CD4-positive, CD25-positive, alpha-beta regulatory T cell (primary cell): ENCODE measurements around the gene GH2. TPM values are rescaled to one million over a fixed set of nuclear protein-coding genes. Genes with fewer than 3 reads are reported as not detected.
A peak's percentile ranks its signal among the peaks of the same experiment; 100 is the strongest.
"Not testable (repeated sequence)": the region's sequence is repeated elsewhere in the genome, so short reads cannot be mapped to it uniquely, and the experiment has no call there.

Experiments
- ATAC-seq, 2 donors: fragments of 150-1000 bp; cut with Tn5 transposase; one replicate each; pipeline ENCODE4 v1.10.0; 2021; ENCODE audit warnings: low read depth in 2 of 2, moderate number of reproducible peaks in 2 of 2, moderate library complexity in 1 of 2
- DNase-seq, 3 donors: peaks; one replicate each; pipeline versions ENCODE4 v3.0.0 to v3.0.0-alpha.2; 2012 to 2022; ENCODE audit warnings: mixed read lengths in 1 of 3
- H3K27ac ChIP-seq: one replicate; pipeline ENCODE4 v1.7.0; 2013; ENCODE audit warnings: mild to moderate bottlenecking, low read length; ENCODE audit not compliant: insufficient read depth, poor library complexity, severe bottlenecking
- H3K27me3 ChIP-seq: one replicate; pipeline ENCODE4 v1.7.0; 2013; ENCODE audit warnings: low read length; ENCODE audit not compliant: control insufficient read depth, insufficient read depth
- H3K36me3 ChIP-seq: one replicate; pipeline ENCODE4 v1.7.0; 2013; ENCODE audit warnings: mild to moderate bottlenecking, low read length, moderate library complexity; ENCODE audit not compliant: control insufficient read depth, insufficient read depth
- H3K4me1 ChIP-seq: 2 replicates; pipeline ENCODE4 v1.7.0; 2013; ENCODE audit warnings: mild to moderate bottlenecking, low read length; ENCODE audit not compliant: insufficient read depth, control insufficient read depth, poor library complexity, severe bottlenecking
- H3K4me3 ChIP-seq: one replicate; pipeline ENCODE4 v1.7.0; 2013; ENCODE audit warnings: low read depth, mild to moderate bottlenecking, low read length, moderate library complexity
- H3K9me3 ChIP-seq, 2 experiments: 1 replicate in 1 of 2; 2 replicates in 1 of 2; pipeline ENCODE4 v1.7.0; 2013; ENCODE audit warnings: low read length in 2 of 2, mild to moderate bottlenecking in 1 of 2, moderate library complexity in 1 of 2; ENCODE audit not compliant: control insufficient read depth in 2 of 2
- H3K27ac Mint-ChIP-seq, 3 donors: one replicate each; pipeline ENCODE4 v1.8.0; 2020 to 2022; ENCODE audit warnings: mild to moderate bottlenecking in 3 of 3, mixed read lengths in 3 of 3, moderate library complexity in 2 of 3
- H3K27me3 Mint-ChIP-seq: one replicate; pipeline ENCODE4 v1.8.0; 2022; ENCODE audit warnings: mild to moderate bottlenecking, mixed read lengths
- H3K36me3 Mint-ChIP-seq: one replicate; pipeline ENCODE4 v1.8.0; 2020; ENCODE audit warnings: mixed read lengths
- H3K4me1 Mint-ChIP-seq, 4 donors: one replicate each; pipeline ENCODE4 v1.8.0; 2020 to 2022; ENCODE audit warnings: mixed read lengths in 4 of 4, mild to moderate bottlenecking in 1 of 4
- H3K4me3 Mint-ChIP-seq, 4 donors: one replicate each; pipeline ENCODE4 v1.8.0; 2020 to 2022; ENCODE audit warnings: mild to moderate bottlenecking in 4 of 4, mixed read lengths in 4 of 4, moderate library complexity in 3 of 4
- H3K9me3 Mint-ChIP-seq, 7 donors: one replicate each; pipeline ENCODE4 v1.8.0; 2020 to 2022; ENCODE audit warnings: mixed read lengths in 7 of 7, mild to moderate bottlenecking in 3 of 7, moderate library complexity in 2 of 7
- polyA plus RNA-seq, 4 donors: library from polyadenylated mRNA; unstranded; fragments of 300-500 nt; fragmentation: Illumina TruSeq; gene quantifications; one replicate each; pipeline ENCODE4 v1.2.3, GENCODE V29; 2021
- total RNA-seq: library from RNA; stranded (reverse); gene quantifications from one replicate; pipeline ENCODE4 v1.2.3, GENCODE V29; 2022

GH2 gene
- total and polyA plus RNA-seq, 5 donors from 2014 or later: not detected

DNA sequence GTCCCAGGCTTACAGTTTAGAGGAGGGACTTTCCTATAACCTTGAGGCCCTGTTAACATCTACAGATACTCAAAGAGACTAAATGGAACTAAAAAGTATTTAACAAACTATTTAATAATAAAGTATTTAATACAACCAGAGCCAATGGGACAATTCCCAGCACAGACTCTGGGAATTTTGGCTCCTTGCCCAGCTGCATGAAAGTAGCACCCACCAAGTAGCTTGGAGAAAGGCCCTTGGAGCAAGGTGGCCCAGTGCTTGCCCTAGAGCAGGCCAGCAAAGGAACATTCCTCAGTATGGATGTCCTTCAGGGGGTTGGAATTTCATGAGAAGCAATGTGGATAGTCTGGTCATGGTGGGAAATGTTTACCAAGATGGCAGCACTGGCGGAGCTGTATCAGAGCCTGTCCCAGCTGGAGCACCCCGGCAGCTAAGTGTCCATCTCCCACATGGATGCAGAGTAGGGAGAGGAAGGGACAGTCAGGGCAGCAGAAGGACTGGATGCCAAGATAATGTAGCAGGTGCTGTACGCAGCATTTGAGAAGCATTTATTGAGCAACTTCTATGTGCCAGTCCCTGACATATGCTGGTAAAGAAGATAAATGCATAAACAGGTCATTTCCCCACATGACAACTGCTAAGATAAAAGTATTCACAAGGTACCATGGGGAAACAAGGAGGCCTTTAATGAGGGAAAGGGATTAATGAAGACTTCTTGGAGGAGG lies 34.1 kb downstream of the GH2 start:
- Mint-ChIP-seq H3K27ac (peak overlapping the region; percentile 32 to 92 (median 91)), H3K9me3 (peaks cover 0 to 4% (median 0%) of the 10 kb centered on the region in 7 donors), H3K4me3 (peak overlapping the region; percentile 48 to 70 (median 59)), H3K4me1 (peaks cover 10 to 39% (median 20%) of the 10 kb centered on the region in 4 donors), H3K36me3 (no peaks in the 10 kb centered on the region), H3K27me3 (peaks cover 10% of the 10 kb centered on the region)
- no peak overlapping the region for H3K4me3 ChIP-seq
- no peaks in the 10 kb centered on the region for H3K9me3 ChIP-seq
- no peak for DNase-seq
- no peak for ATAC-seq
- H3K27me3 ChIP-seq: no peaks in the 10 kb centered on the region
- H3K27ac ChIP-seq: no peak overlapping the region
- peaks cover 10% of the 10 kb centered on the region for H3K4me1 ChIP-seq
- H3K36me3 ChIP-seq: no peaks in the 10 kb centered on the region

DNA sequence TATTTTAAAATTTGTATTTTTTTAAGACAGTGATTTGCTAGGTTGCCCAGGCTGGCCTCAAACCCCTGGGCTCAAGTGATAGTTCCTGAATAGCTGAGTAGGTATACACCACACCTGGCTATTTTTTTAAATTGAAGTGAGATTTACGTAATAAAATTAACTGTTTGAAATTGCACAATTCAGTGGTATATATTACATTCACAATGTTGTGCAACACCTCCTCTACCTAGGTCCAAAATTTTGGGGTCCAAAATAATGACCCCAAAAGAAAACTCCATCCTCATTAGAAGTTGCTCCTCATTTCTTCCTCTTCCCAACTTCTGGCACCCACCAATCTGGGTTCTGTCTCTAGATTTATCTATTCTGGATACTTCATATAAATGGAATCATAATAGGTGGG lies 36.2 kb downstream of the GH2 start:
- peaks cover 12 to 46% (median 24%) of the 10 kb centered on the region in 4 donors for H3K4me1 Mint-ChIP-seq
- ATAC-seq: no peak
- Histone ChIP-seq H3K27ac (no peak overlapping the region), H3K4me1 (peaks cover 24% of the 10 kb centered on the region), H3K4me3 (no peak overlapping the region), H3K9me3 (no peaks in the 10 kb centered on the region), H3K27me3 (no peaks in the 10 kb centered on the region), H3K36me3 (no peaks in the 10 kb centered on the region)
- DNase-seq: no peak
- no peaks in the 10 kb centered on the region for H3K36me3 Mint-ChIP-seq
- peaks cover 0 to 4% (median 2%) of the 10 kb centered on the region in 7 donors for H3K9me3 Mint-ChIP-seq
- peak overlapping the region in 2 of 4 donors; percentile 47 to 73 for H3K4me3 Mint-ChIP-seq
- peaks cover 5% of the 10 kb centered on the region for H3K27me3 Mint-ChIP-seq
- peak overlapping the region in 1 of 3 donors; percentile 2 for H3K27ac Mint-ChIP-seq

DNA sequence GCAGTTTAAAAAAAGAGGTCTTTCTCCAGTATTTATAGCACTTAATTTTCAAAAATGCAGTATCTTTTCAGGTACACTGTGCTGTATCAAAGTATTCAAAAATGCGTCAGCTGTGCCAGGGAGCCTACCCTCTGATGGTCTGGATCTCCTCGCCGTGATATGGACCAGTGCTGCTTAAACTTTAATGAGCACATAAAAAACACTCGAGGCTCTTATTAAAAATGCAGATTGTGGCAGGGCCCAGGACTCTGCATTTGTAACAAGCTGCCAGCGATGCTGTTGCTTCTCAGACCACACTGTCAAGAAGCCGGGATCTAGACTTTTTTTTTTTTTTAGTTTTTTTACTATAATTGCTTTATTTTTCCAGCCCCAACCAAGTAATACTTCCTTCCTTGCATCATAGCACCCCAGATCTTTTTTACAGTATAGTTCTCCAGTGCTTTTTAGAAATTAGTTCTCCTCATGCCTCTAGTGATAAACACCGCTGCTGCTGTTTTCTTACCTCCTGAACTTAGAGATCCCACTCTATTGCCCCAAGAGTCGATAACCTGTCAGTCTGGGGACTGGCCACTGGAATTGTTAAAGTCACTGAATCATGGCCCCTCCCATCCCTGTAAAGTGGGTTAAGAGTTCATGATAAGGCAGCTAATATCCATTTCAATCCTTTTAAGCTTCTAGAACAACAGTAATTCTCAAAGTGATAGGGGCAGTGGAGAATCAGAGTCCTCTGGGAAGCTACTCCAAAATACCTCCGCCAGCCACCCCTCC lies 37.6 kb downstream of the GH2 start:
- peaks cover 38% of the 10 kb centered on the region for H3K4me1 ChIP-seq
- H3K27me3 ChIP-seq: no peaks in the 10 kb centered on the region
- no peaks in the 10 kb centered on the region for H3K36me3 Mint-ChIP-seq
- ATAC-seq: no peak
- peaks cover 14 to 54% (median 29%) of the 10 kb centered on the region in 4 donors for H3K4me1 Mint-ChIP-seq
- H3K4me3 Mint-ChIP-seq: peak overlapping the region; percentile 88 to 96 (median 91)
- H3K36me3 ChIP-seq: no peaks in the 10 kb centered on the region
- H3K27ac ChIP-seq: peak overlapping the region; percentile 92
- H3K27me3 Mint-ChIP-seq: peaks cover 4% of the 10 kb centered on the region
- H3K27ac Mint-ChIP-seq: peak overlapping the region; percentile 91 to 96 (median 94)
- H3K9me3 Mint-ChIP-seq: peaks cover 0 to 4% (median 2%) of the 10 kb centered on the region in 7 donors
- DNase-seq: peak in 1 of 3 donors; percentile 19
- no peaks in the 10 kb centered on the region for H3K9me3 ChIP-seq
- H3K4me3 ChIP-seq: no peak overlapping the region

- Histone ChIP-seq H3K4me1 (peaks cover 44% of the 10 kb centered on the region), H3K4me3 (peak overlapping the region; percentile 72), H3K27ac (peak overlapping the region; percentile 92)
- H3K36me3 ChIP-seq, H3K9me3 Mint-ChIP-seq, H3K36me3 Mint-ChIP-seq, H3K27me3 ChIP-seq, H3K9me3 ChIP-seq, H3K27me3 Mint-ChIP-seq: not testable (repeated sequence)
- peak; percentile 25 to 75 (median 32) for DNase-seq
- Mint-ChIP-seq H3K27ac (peak overlapping the region; percentile 91 to 96 (median 94)), H3K4me3 (peak overlapping the region; percentile 88 to 96 (median 91)), H3K4me1 (peaks cover 14 to 54% (median 27%) of the 10 kb centered on the region in 4 donors)
- ATAC-seq: peak in 1 of 2 donors; percentile 11
Measured at GRCh38 chr17:63843387-63843888, 38.3 kb downstream of the GH2 start.

DNA sequence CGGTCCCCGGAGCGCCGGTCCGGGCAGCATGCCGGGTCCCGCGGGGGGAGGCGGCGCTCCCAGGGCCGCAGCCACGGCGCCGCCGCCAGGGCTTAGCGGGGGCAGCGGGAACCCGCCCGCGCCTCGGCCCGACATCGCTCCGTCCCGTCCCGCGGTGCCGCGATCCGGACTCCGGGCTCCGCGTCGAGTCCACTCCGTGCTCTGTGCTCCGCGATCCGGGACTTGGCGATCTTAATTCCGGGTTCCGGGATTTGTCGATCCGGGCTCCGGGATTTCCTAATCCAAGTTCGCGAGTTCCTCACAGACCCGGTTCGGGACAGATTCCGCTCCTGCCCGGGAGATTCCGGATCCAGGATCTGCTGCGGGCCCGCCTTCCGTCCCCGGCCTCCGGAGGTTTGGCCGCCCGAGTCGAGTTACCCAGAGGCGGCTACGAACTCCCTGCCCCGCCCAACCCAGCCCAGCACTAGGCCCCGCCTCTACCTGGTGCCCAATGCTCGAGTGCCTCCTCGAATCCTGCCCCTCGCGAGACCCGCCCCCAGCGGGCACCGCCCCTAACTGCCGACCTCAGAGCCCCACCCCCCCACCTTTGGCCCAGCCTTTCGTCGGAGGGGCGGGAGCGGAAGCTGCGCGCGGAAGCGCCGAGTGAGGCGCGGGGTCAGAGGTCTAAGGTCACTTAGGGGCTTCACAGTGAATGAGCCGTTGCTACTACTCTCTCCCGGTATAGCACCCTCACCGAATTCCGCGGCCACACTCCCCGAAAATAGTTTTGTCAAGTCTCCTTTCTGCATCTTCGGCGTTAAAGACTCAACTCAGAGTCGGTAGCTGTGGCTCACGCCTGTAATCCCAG lies 39.0 kb downstream of the GH2 start, which contains the start of gene SMARCD2:
SMARCD2 (minus strand) TSS at position 146 of the 847 bp plus-strand sequence; CDS start at position 135, 11 bp downstream.
- Mint-ChIP-seq H3K9me3 (peaks cover 0 to 2% (median 0%) of the 10 kb centered on the region in 7 donors), H3K27ac (peak within 1 kb of the TSS; percentile 94 to 96 (median 94)), H3K27me3 (no peaks in the 10 kb centered on the region), H3K36me3 (no peaks in the 10 kb centered on the region), H3K4me3 (peak within 1 kb of the TSS; percentile 90 to 96 (median 94)), H3K4me1 (peaks cover 14 to 54% (median 28%) of the 10 kb centered on the region in 4 donors)
- peak within 1 kb of the TSS; percentile 92 for H3K27ac ChIP-seq
- H3K27me3 ChIP-seq: no peaks in the 10 kb centered on the region
- H3K4me3 ChIP-seq: peak within 1 kb of the TSS; percentile 84
- H3K9me3 ChIP-seq: no peaks in the 10 kb centered on the region
- DNase-seq (peak; percentile 98 to 99 (median 98)), ATAC-seq (peak; percentile 89 to 92)
- H3K36me3 ChIP-seq: no peaks in the 10 kb centered on the region
- H3K4me1 ChIP-seq: peaks cover 51% of the 10 kb centered on the region

DNA sequence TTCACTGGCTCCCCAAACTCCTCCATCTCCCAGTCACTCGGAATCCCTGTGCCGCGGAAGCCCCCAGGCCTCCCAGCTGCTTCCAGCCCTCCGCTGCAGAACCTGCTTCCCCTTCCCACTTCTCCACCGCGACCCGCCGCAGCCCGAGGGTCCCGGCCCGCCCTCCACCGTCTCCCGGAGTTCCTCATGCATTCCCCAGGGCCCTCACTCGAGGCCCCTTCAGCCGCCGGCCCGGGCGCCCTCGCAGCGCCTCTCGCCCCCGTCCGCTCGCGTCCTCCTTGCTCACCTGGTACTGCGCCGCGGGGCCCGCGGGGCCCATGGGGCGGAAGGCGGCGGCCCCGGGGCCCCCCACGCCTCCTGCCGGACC lies 39.6 kb downstream of the GH2 start:
- Mint-ChIP-seq H3K9me3 (peaks cover 0 to 2% (median 0%) of the 10 kb centered on the region in 7 donors), H3K27me3 (no peaks in the 10 kb centered on the region), H3K4me1 (peaks cover 14 to 53% (median 27%) of the 10 kb centered on the region in 4 donors)

More for the DNA sequence above, 39.6 kb downstream of the GH2 start:
- peak overlapping the region; percentile 90 to 96 (median 92) for H3K4me3 Mint-ChIP-seq
- no peak for DNase-seq
- Histone ChIP-seq H3K36me3 (peaks cover 5% of the 10 kb centered on the region), H3K27me3 (no peaks in the 10 kb centered on the region), H3K9me3 (no peaks in the 10 kb centered on the region), H3K27ac (peak overlapping the region; percentile 92), H3K4me3 (peak overlapping the region; percentile 84), H3K4me1 (peaks cover 53% of the 10 kb centered on the region)
- ATAC-seq: peak; percentile 17 to 20
- peaks cover under 1% of the 10 kb centered on the region for H3K36me3 Mint-ChIP-seq
- H3K27ac Mint-ChIP-seq: peak overlapping the region; percentile 82 to 96 (median 85)
